ENCODE data around the gene OBSL1.

OBSL1 gene

GRCh38 chr2:219572237-219573001 is 1.1 kb upstream of the OBSL1 start, which contains the start of gene INHA:
TSS of gene INHA (plus strand) at chr2:219572310. CDS start at chr2:219572375, 65 bp downstream.
- Histone ChIP-seq H3K4me3 (peak within 1 kb of the TSS; percentile 80), H3K27ac (no peak within 1 kb of the TSS)

GRCh38 chr2:219570924-219571310 is 422 bp downstream of the OBSL1 start:
- H3K27ac ChIP-seq: no peak overlapping the region
- H3K9ac ChIP-seq (ENCODE audit: insufficient read length): peak overlapping the region; percentile 81
- peak overlapping the region; percentile 80 for H3K4me3 ChIP-seq
- H3K9me3 ChIP-seq (ENCODE audit: low read depth, low read length): no peaks in the 10 kb centered on the region
- no peak for DNase-seq (ENCODE audit: low read depth, low spot score)
- no peaks in the 10 kb centered on the region for H3K36me3 ChIP-seq (ENCODE audit: insufficient read depth, low read length)
- no peak for TF ChIP-seq FOXP2 (optimal IDR thresholded peaks at IDR 0.05; ENCODE audit: control extremely low read depth, extremely low read length, insufficient read depth)
- TF ChIP-seq POLR2AphosphoS5 (IDR thresholded peaks at IDR 0.05; ENCODE audit: borderline replicate concordance, low read depth, low read length): no peak
- TF ChIP-seq EZH2 (IDR thresholded peaks at IDR 0.05): no peak

More at GRCh38 chr2:219572237-219573001, 1.1 kb upstream of the OBSL1 start, which contains the start of gene INHA:
- TF ChIP-seq FOXP2 (optimal IDR thresholded peaks at IDR 0.05; ENCODE audit: control extremely low read depth, extremely low read length, insufficient read depth) (no peak), EZH2 (IDR thresholded peaks at IDR 0.05) (no peak), POLR2AphosphoS5 (IDR thresholded peaks at IDR 0.05; ENCODE audit: borderline replicate concordance, low read depth, low read length) (no peak)
- Histone ChIP-seq H3K9ac (ENCODE audit: insufficient read length) (peak within 1 kb of the TSS; percentile 81), H3K9me3 (ENCODE audit: low read depth, low read length) (no peaks in the 10 kb centered on the region), H3K36me3 (ENCODE audit: insufficient read depth, low read length) (no peaks in the 10 kb centered on the region)
- no peak for DNase-seq (ENCODE audit: low read depth, low spot score)

- Histone ChIP-seq H3K9ac (ENCODE audit: insufficient read length) (peak overlapping the region; percentile 81), H3K27ac (no peak overlapping the region), H3K4me3 (peak overlapping the region; percentile 80), H3K36me3 (ENCODE audit: insufficient read depth, low read length) (no peaks in the 10 kb centered on the region), H3K9me3 (ENCODE audit: low read depth, low read length) (no peaks in the 10 kb centered on the region)
- no peak for TF ChIP-seq FOXP2 (optimal IDR thresholded peaks at IDR 0.05; ENCODE audit: control extremely low read depth, extremely low read length, insufficient read depth)
- no peak for TF ChIP-seq POLR2AphosphoS5 (IDR thresholded peaks at IDR 0.05; ENCODE audit: borderline replicate concordance, low read depth, low read length)
- TF ChIP-seq EZH2 (IDR thresholded peaks at IDR 0.05): no peak
- DNase-seq (ENCODE audit: low read depth, low spot score): no peak
Observed at GRCh38 chr2:219570194-219570923, 980 bp downstream of the OBSL1 start.

- H3K4me3 ChIP-seq: 0 out of 2 replicates have a peak overlapping the region, but pooled peaks have one; percentile 80
Observed at GRCh38 chr2:219569635-219570034, 1.7 kb downstream of the OBSL1 start.

GRCh38 chr2:219569041-219569440 is 2.3 kb downstream of the OBSL1 start:
- TF ChIP-seq FOXP2 (optimal IDR thresholded peaks at IDR 0.05; ENCODE audit: control extremely low read depth, extremely low read length, insufficient read depth) (no peak), POLR2AphosphoS5 (IDR thresholded peaks at IDR 0.05; ENCODE audit: borderline replicate concordance, low read depth, low read length) (no peak), EZH2 (IDR thresholded peaks at IDR 0.05) (no peak)
- Histone ChIP-seq H3K36me3 (ENCODE audit: insufficient read depth, low read length) (no peaks in the 10 kb centered on the region), H3K27ac (no peak overlapping the region), H3K9me3 (ENCODE audit: low read depth, low read length) (no peaks in the 10 kb centered on the region), H3K9ac (ENCODE audit: insufficient read length) (no peak overlapping the region), H3K4me3 (no peak overlapping the region)
- no peak for DNase-seq (ENCODE audit: low read depth, low spot score)

More at GRCh38 chr2:219569635-219570034, 1.7 kb downstream of the OBSL1 start:
- no peaks in the 10 kb centered on the region for H3K36me3 ChIP-seq (ENCODE audit: insufficient read depth, low read length)
- H3K9ac ChIP-seq (ENCODE audit: insufficient read length): no peak overlapping the region
- TF ChIP-seq POLR2AphosphoS5 (IDR thresholded peaks at IDR 0.05; ENCODE audit: borderline replicate concordance, low read depth, low read length) (no peak), FOXP2 (optimal IDR thresholded peaks at IDR 0.05; ENCODE audit: control extremely low read depth, extremely low read length, insufficient read depth) (no peak), EZH2 (IDR thresholded peaks at IDR 0.05) (no peak)
- no peak overlapping the region for H3K27ac ChIP-seq
- no peaks in the 10 kb centered on the region for H3K9me3 ChIP-seq (ENCODE audit: low read depth, low read length)
- no peak for DNase-seq (ENCODE audit: low read depth, low spot score)

- TF ChIP-seq POLR2AphosphoS5 (IDR thresholded peaks at IDR 0.05; ENCODE audit: borderline replicate concordance, low read depth, low read length) (no peak), FOXP2 (optimal IDR thresholded peaks at IDR 0.05; ENCODE audit: control extremely low read depth, extremely low read length, insufficient read depth) (no peak), EZH2 (IDR thresholded peaks at IDR 0.05) (no peak)
- H3K4me3 ChIP-seq: no peak overlapping the region
- H3K9me3 ChIP-seq (ENCODE audit: low read depth, low read length): no peaks in the 10 kb centered on the region
- no peak overlapping the region for H3K9ac ChIP-seq (ENCODE audit: insufficient read length)
- no peak for DNase-seq (ENCODE audit: low read depth, low spot score)
- H3K27ac ChIP-seq: no peak overlapping the region
- no peaks in the 10 kb centered on the region for H3K36me3 ChIP-seq (ENCODE audit: insufficient read depth, low read length)
Observed at GRCh38 chr2:219567791-219568361, 3.5 kb downstream of the OBSL1 start.

- DNase-seq (ENCODE audit: low read depth, low spot score): no peak
- Histone ChIP-seq H3K9ac (ENCODE audit: insufficient read length) (no peak overlapping the region), H3K27ac (no peak overlapping the region), H3K9me3 (ENCODE audit: low read depth, low read length) (no peaks in the 10 kb centered on the region), H3K36me3 (ENCODE audit: insufficient read depth, low read length) (no peaks in the 10 kb centered on the region), H3K4me3 (no peak overlapping the region)
- no peak for TF ChIP-seq POLR2AphosphoS5 (IDR thresholded peaks at IDR 0.05; ENCODE audit: borderline replicate concordance, low read depth, low read length)
Observed at GRCh38 chr2:219567131-219567530, 4.2 kb downstream of the OBSL1 start.

GRCh38 chr2:219566640-219567039 is 4.7 kb downstream of the OBSL1 start:
- no peaks in the 10 kb centered on the region for H3K36me3 ChIP-seq (ENCODE audit: insufficient read depth, low read length)
- no peak overlapping the region for H3K4me3 ChIP-seq
- no peaks in the 10 kb centered on the region for H3K9me3 ChIP-seq (ENCODE audit: low read depth, low read length)
- DNase-seq (ENCODE audit: low read depth, low spot score): no peak
- no peak overlapping the region for H3K27ac ChIP-seq
- TF ChIP-seq POLR2AphosphoS5 (IDR thresholded peaks at IDR 0.05; ENCODE audit: borderline replicate concordance, low read depth, low read length) (no peak), EZH2 (IDR thresholded peaks at IDR 0.05) (no peak), FOXP2 (optimal IDR thresholded peaks at IDR 0.05; ENCODE audit: control extremely low read depth, extremely low read length, insufficient read depth) (no peak)
- no peak overlapping the region for H3K9ac ChIP-seq (ENCODE audit: insufficient read length)

All from SK-N-MC (cell line).